Trophoblast cell (in vitro differentiated cells and primary cell): ENCODE results near the gene GAB4.
"Not testable (repeated sequence)": the region's sequence is repeated elsewhere in the genome, so short reads cannot be mapped to it uniquely, and the experiment has no call there.

Source experiments
- DNase-seq, 2 donors: peaks; one replicate each; pipeline ENCODE4 v3.0.0-alpha.2; 2016
- H2AFZ ChIP-seq: 2 replicates; pipeline ENCODE4 v1.6.1; 2013; ENCODE audit warnings: low read length, moderate library complexity, mild to moderate bottlenecking; ENCODE audit not compliant: insufficient read depth, poor library complexity
- H2AK5ac ChIP-seq: 2 replicates; pipeline ENCODE4 v1.6.1; 2013; ENCODE audit warnings: mild to moderate bottlenecking, low read length
- H2BK120ac ChIP-seq: 2 replicates; pipeline ENCODE4 v1.6.1; 2013; ENCODE audit warnings: low read length, mild to moderate bottlenecking, moderate library complexity; ENCODE audit not compliant: insufficient read depth, poor library complexity
- H2BK12ac ChIP-seq: 2 replicates; pipeline ENCODE4 v1.6.1; 2013; ENCODE audit warnings: mild to moderate bottlenecking, low read length, moderate library complexity
- H2BK5ac ChIP-seq: 2 replicates; pipeline ENCODE4 v1.6.1; 2013; ENCODE audit warnings: low read length, low read depth, moderate library complexity, mild to moderate bottlenecking; ENCODE audit not compliant: poor library complexity
- H3K14ac ChIP-seq: 2 replicates; pipeline ENCODE4 v1.6.1; 2013; ENCODE audit warnings: mild to moderate bottlenecking, low read length
- H3K18ac ChIP-seq: 2 replicates; pipeline ENCODE4 v1.6.1; 2013; ENCODE audit warnings: mild to moderate bottlenecking, low read length
- H3K23ac ChIP-seq: 2 replicates; pipeline ENCODE4 v1.6.1; 2013; ENCODE audit warnings: low read length
- H3K27ac ChIP-seq: 2 replicates; pipeline ENCODE4 v1.5.1; 2013; ENCODE audit warnings: low read depth, mild to moderate bottlenecking, inconsistent platforms, low read length, moderate library complexity
- H3K27me3 ChIP-seq: 2 replicates; pipeline ENCODE4 v1.6.1; 2013; ENCODE audit warnings: inconsistent platforms, mild to moderate bottlenecking, low read length, moderate library complexity; ENCODE audit not compliant: insufficient read depth
- H3K36me3 ChIP-seq, 2 experiments: 1 replicate in 1 of 2; 2 replicates in 1 of 2; pipeline ENCODE4 v1.6.1; 2013; ENCODE audit warnings: low read length in 2 of 2, mild to moderate bottlenecking in 2 of 2, moderate library complexity in 1 of 2; ENCODE audit not compliant: insufficient read depth in 2 of 2, control insufficient read depth in 1 of 2
- H3K4ac ChIP-seq: 2 replicates; pipeline ENCODE4 v1.6.1; 2013; ENCODE audit warnings: low read depth, mild to moderate bottlenecking, low read length, moderate library complexity
- H3K4me1 ChIP-seq, 2 experiments: 1 replicate in 1 of 2; 2 replicates in 1 of 2; pipeline ENCODE4 v1.6.1; 2013; ENCODE audit warnings: low read length in 2 of 2, mild to moderate bottlenecking in 2 of 2, moderate library complexity in 1 of 2; ENCODE audit not compliant: insufficient read depth in 2 of 2, control insufficient read depth in 1 of 2
- H3K4me2 ChIP-seq: 2 replicates; pipeline ENCODE4 v1.6.1; 2013; ENCODE audit warnings: inconsistent platforms, mild to moderate bottlenecking, low read length, moderate library complexity
- H3K4me3 ChIP-seq: 2 replicates; pipeline ENCODE4 v1.5.1; 2013; ENCODE audit warnings: mild to moderate bottlenecking, low read depth, low read length, inconsistent platforms
- H3K79me1 ChIP-seq: one replicate; pipeline ENCODE4 v1.6.1; 2013; ENCODE audit warnings: low read length
- H3K79me2 ChIP-seq: 2 replicates; pipeline ENCODE4 v1.6.1; 2013; ENCODE audit warnings: low read length, mild to moderate bottlenecking; ENCODE audit not compliant: control insufficient read depth, insufficient read depth, poor library complexity
- H3K9ac ChIP-seq: 2 replicates; pipeline ENCODE4 v1.6.1; 2013; ENCODE audit warnings: mild to moderate bottlenecking, low read length
- H3K9me3 ChIP-seq: 2 replicates; pipeline ENCODE4 v1.6.1; 2013; ENCODE audit warnings: low read depth, mild to moderate bottlenecking, control low read depth, inconsistent platforms, low read length; ENCODE audit not compliant: insufficient read depth
- H4K12ac ChIP-seq: 2 replicates; pipeline ENCODE4 v1.6.1; 2013; ENCODE audit warnings: low read depth, mild to moderate bottlenecking, low read length, moderate library complexity
- H4K8ac ChIP-seq: 2 replicates; pipeline ENCODE4 v1.6.1; 2013; ENCODE audit warnings: low read depth, mild to moderate bottlenecking, low read length, moderate library complexity
- H4K91ac ChIP-seq: one replicate; pipeline ENCODE4 v1.6.1; 2013; ENCODE audit warnings: low read depth, mild to moderate bottlenecking, low read length, moderate library complexity
- WGBS: extraction: QIAGEN DNeasy Blood & Tissue Kit; methylation state at CpG from one replicate; pipeline ENCODE4 v1.1.7; 2013; ENCODE audit warnings: missing lambda C conversion rate; ENCODE audit not compliant: insufficient read length, insufficient coverage; ENCODE audit errors: extremely low coverage; 5-methylcytosine and 5-hydroxymethylcytosine counted together

Gene GAB4

GRCh38 chr22:17035246-17035645 lies 27.2 kb upstream of the GAB4 start:
- Histone ChIP-seq H3K23ac (no peak overlapping the region), H3K27me3 (no peaks in the 10 kb centered on the region), H2AFZ (no peak overlapping the region), H3K4me1 (no peaks in the 10 kb centered on the region), H2BK5ac (no peak overlapping the region), H3K9me3 (peaks cover 2% of the 10 kb centered on the region), H3K14ac (no peak overlapping the region), H3K27ac (no peak overlapping the region), H4K8ac (no peak overlapping the region), H3K79me2 (no peaks in the 10 kb centered on the region), H3K36me3 (no peaks in the 10 kb centered on the region), H3K79me1 (no peaks in the 10 kb centered on the region), H3K4ac (no peak overlapping the region), H3K4me3 (no peak overlapping the region), H2AK5ac (no peak overlapping the region), H2BK120ac (no peak overlapping the region), H3K9ac (no peak overlapping the region), H4K12ac (no peak overlapping the region), H3K4me2 (no peak overlapping the region), H3K18ac (no peak overlapping the region), H4K91ac (no peak overlapping the region), H2BK12ac (no peak overlapping the region)
- no peak for DNase-seq
- WGBS = no CpG with 5 or more reads among the region's 4 CpGs

GRCh38 chr22:17034532-17034931 lies 26.5 kb upstream of the GAB4 start:
- not testable (repeated sequence) for H3K36me3 ChIP-seq, H2AFZ ChIP-seq, H4K12ac ChIP-seq, H3K18ac ChIP-seq, H4K91ac ChIP-seq, H2BK5ac ChIP-seq, H3K79me2 ChIP-seq, H3K4me1 ChIP-seq, H3K9ac ChIP-seq, H4K8ac ChIP-seq, H2AK5ac ChIP-seq, DNase-seq, H2BK120ac ChIP-seq, H3K4ac ChIP-seq, H3K14ac ChIP-seq, H3K9me3 ChIP-seq, H3K4me2 ChIP-seq, H3K4me3 ChIP-seq, H3K79me1 ChIP-seq, H3K27me3 ChIP-seq, H3K23ac ChIP-seq, H2BK12ac ChIP-seq, H3K27ac ChIP-seq
- no CpG with 5 or more reads among the region's 2 CpGs for WGBS

GRCh38 chr22:17032277-17032676 lies 24.3 kb upstream of the GAB4 start:
- not testable (repeated sequence) for H2BK120ac ChIP-seq, H3K23ac ChIP-seq, H4K91ac ChIP-seq, H4K12ac ChIP-seq, DNase-seq, H3K36me3 ChIP-seq, H3K14ac ChIP-seq, H3K4me3 ChIP-seq, H3K9me3 ChIP-seq, H3K18ac ChIP-seq, H2BK5ac ChIP-seq, H2AK5ac ChIP-seq, H2BK12ac ChIP-seq, H3K79me1 ChIP-seq, H2AFZ ChIP-seq, H4K8ac ChIP-seq, H3K4me1 ChIP-seq, H3K79me2 ChIP-seq, H3K27ac ChIP-seq, H3K9ac ChIP-seq, H3K4me2 ChIP-seq, H3K27me3 ChIP-seq, H3K4ac ChIP-seq
- WGBS = no CpG with 5 or more reads among the region's 2 CpGs

DNA sequence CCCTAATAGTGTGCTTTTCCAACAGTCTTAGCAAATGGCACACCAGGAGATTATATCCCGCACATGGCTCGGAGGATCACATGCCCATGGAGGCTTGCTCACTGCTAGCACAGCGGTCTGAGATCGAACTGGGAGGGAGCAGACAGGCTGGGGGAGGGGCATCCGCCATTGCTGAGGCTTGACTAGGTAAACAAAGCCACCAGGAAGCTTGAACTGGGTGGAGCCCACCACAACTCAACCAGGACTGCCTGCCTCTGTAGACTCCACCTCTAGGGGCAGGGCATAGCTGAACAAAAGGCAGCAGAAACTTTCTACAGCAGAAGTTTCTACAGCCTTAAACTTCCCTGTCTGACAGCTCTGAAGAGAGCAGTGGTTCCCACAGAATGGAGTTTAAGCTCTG lies 16.4 kb upstream of the GAB4 start:
- H3K9ac ChIP-seq, H4K12ac ChIP-seq, H3K27ac ChIP-seq, H2BK120ac ChIP-seq, H3K27me3 ChIP-seq, H3K79me2 ChIP-seq, H2AK5ac ChIP-seq, H3K9me3 ChIP-seq, H3K4me3 ChIP-seq, H3K4ac ChIP-seq, DNase-seq, H3K4me2 ChIP-seq, H3K79me1 ChIP-seq, H4K91ac ChIP-seq, H2BK12ac ChIP-seq, H3K4me1 ChIP-seq, H3K23ac ChIP-seq, H2BK5ac ChIP-seq, H2AFZ ChIP-seq, H4K8ac ChIP-seq, H3K36me3 ChIP-seq, H3K14ac ChIP-seq, H3K18ac ChIP-seq: not testable (repeated sequence)
- WGBS = no CpG with 5 or more reads among the region's 5 CpGs
